ENCODE data around the gene TSPAN18. TPM values are rescaled to one million over a fixed set of nuclear protein-coding genes. Genes with fewer than 3 reads are reported as not detected.

The TSPAN18 gene
- total and polyA plus RNA-seq, 2 of the 4 experiments (the other 2 are of a cell fraction), result 0.36 to 1.1 TPM

GRCh38 chr11:44973632-44974401, 247.1 kb downstream of the TSPAN18 start:
- H2AFZ ChIP-seq (replicated peaks; ENCODE audit: low read length, poor library complexity), result peak overlapping the region; percentile 25
- no peak overlapping the region for H3K23ac ChIP-seq (ENCODE audit: low read depth, low read length)
- no peak overlapping the region for H4K91ac ChIP-seq (ENCODE audit: insufficient read depth, low read depth, low read length)
- in situ Hi-C loops (cut with MboI; ENCODE audit: low sequenced_read_pairs), result no loop called here
- H3K9me1 ChIP-seq (ENCODE audit: insufficient read depth, low read length), result no peaks in the 10 kb centered on the region; the same call in 1 of the 2 replicates
- 20% methylated on average over 1 of the region's 13 CpGs; no CpG with 5 or more reads in 1 of the 2 experiments for WGBS, 2 experiments (ENCODE audit: extremely low coverage in 2 of 2, insufficient read length in 1 of 2)
- H3K79me1 ChIP-seq (ENCODE audit: low read depth in 1 of 2, low read length in 2 of 2), result no peaks in the 10 kb centered on the region
- no peak overlapping the region for H3K18ac ChIP-seq (ENCODE audit: low read depth, low read length)
- intact Hi-C loops (cut with micrococcal nuclease), result no loop called here
- peaks cover 23% of the 10 kb centered on the region for H3K27me3 ChIP-seq (ENCODE audit: control insufficient read depth, insufficient read depth, low read length)
- H4K20me1 ChIP-seq (ENCODE audit: insufficient read depth, low read length), result no peaks in the 10 kb centered on the region
- no peak overlapping the region for H2BK120ac ChIP-seq (ENCODE audit: low read depth, low read length)
- no peak overlapping the region for H3K27ac ChIP-seq (ENCODE audit: insufficient read depth, low read length)
- ATAC-seq (ENCODE audit: low read depth) (no peak), DNase-seq (no peak)
- H2AK5ac ChIP-seq (ENCODE audit: low read depth, low read length), result no peak overlapping the region
- TF ChIP-seq BHLHE40 (IDR thresholded peaks at IDR 0.05; ENCODE audit: low read depth, low read length) (no peak), SMC3 (IDR thresholded peaks at IDR 0.05; ENCODE audit: low read depth, low read length) (no peak), CTCF (conservative IDR thresholded peaks at IDR 0.05; ENCODE audit: low read depth, low read length) (no peak), USF2 (IDR thresholded peaks at IDR 0.05; ENCODE audit: low read depth, low read length) (no peak), RCOR1 (IDR thresholded peaks at IDR 0.05; ENCODE audit: insufficient replicate concordance, low read length) (no peak), ELK1 (IDR thresholded peaks at IDR 0.05; ENCODE audit: borderline replicate concordance, low read depth, low read length) (no peak), RFX5 (IDR thresholded peaks at IDR 0.05; ENCODE audit: low read depth, low read length) (no peak), MAFK (IDR thresholded peaks at IDR 0.05; ENCODE audit: low read depth, low read length) (no peak), FOS (IDR thresholded peaks at IDR 0.05; ENCODE audit: low read depth, low read length) (no peak), POLR2A (IDR thresholded peaks at IDR 0.05; ENCODE audit: low read depth, low read length) (no peak), MXI1 (IDR thresholded peaks at IDR 0.05; ENCODE audit: borderline replicate concordance, low read depth, low read length) (no peak), CEBPB (IDR thresholded peaks at IDR 0.05; ENCODE audit: low read depth, low read length) (no peak), RAD21 (IDR thresholded peaks at IDR 0.05; ENCODE audit: low read length) (no peak), CHD1 (IDR thresholded peaks at IDR 0.05; ENCODE audit: low read depth, low read length) (no peak), NFE2L2 (IDR thresholded peaks at IDR 0.05; ENCODE audit: low read depth, low read length) (no peak), MAZ (IDR thresholded peaks at IDR 0.05; ENCODE audit: borderline replicate concordance, low read depth, low read length) (no peak)
- H3K4me1 ChIP-seq (ENCODE audit: control insufficient read depth, insufficient read depth, low read length), result peaks cover 5% of the 10 kb centered on the region
- H3K14ac ChIP-seq (replicated peaks; ENCODE audit: low read depth, low read length), result no peak overlapping the region
- H3K9ac ChIP-seq (ENCODE audit: low read depth, low read length), result no peak overlapping the region
- no TSS peak for BruUV-seq (replicated peaks)
- ChIA-PET CTCF (no interaction called here), POLR2A (ENCODE audit: unreplicated experiment) (no interaction called here)
- no peak overlapping the region for H3K4me3 ChIP-seq (ENCODE audit: insufficient read depth, low read depth, low read length)
- H3K36me3 ChIP-seq (ENCODE audit: control insufficient read depth, insufficient read depth, low read length), result no peaks in the 10 kb centered on the region
- dilution Hi-C loops (cut with HindIII; ENCODE audit: low sequenced_read_pairs, unreplicated experiment), result no loop called here
- H2BK5ac ChIP-seq (ENCODE audit: low read depth, low read length, poor library complexity, severe bottlenecking), result no peak overlapping the region
- H3K4me2 ChIP-seq (ENCODE audit: low read depth, low read length), result no peak overlapping the region
- no peak overlapping the region for H2BK15ac ChIP-seq (ENCODE audit: low read depth, low read length)
- H3K9me3 ChIP-seq (ENCODE audit: control insufficient read depth, insufficient read depth, low read length), result no peaks in the 10 kb centered on the region
- H4K5ac ChIP-seq (ENCODE audit: low read depth, low read length), result no peak overlapping the region
- no peak overlapping the region for H3K56ac ChIP-seq (ENCODE audit: extremely low read depth, insufficient read depth, low read length)
- H4K8ac ChIP-seq (ENCODE audit: low read depth in 2 of 2, low read length in 2 of 2), result no peak overlapping the region
- no peak overlapping the region for H2BK20ac ChIP-seq (ENCODE audit: low read depth, low read length)
- H3K4ac ChIP-seq (ENCODE audit: low read depth, low read length), result no peak overlapping the region
- no peak overlapping the region for H2AK9ac ChIP-seq (replicated peaks; ENCODE audit: low read depth, low read length, poor library complexity)

Data from IMR-90 (cell line).